Prostate gland (tissue), 2 donors: ENCODE results near the gene FAM120B. TPM values are rescaled to one million over a fixed set of nuclear protein-coding genes. Genes with fewer than 3 reads are reported as not detected.

Experiments used
- DNase-seq: peaks from one replicate; pipeline ENCODE4 v3.0.0-alpha.2; 2019; ENCODE audit warnings: low spot score
- H3K27ac ChIP-seq, 2 donors: fragments of 200-600 bp; sonication (generic); 2 replicates each; pipeline ENCODE4 v1.5.1; 2017 to 2019
- H3K27me3 ChIP-seq: fragments of 200-600 bp; sonication (generic); replicated peaks from 2 replicates; pipeline ENCODE4 v1.5.1; 2019; ENCODE audit not compliant: insufficient read depth
- H3K36me3 ChIP-seq, 2 donors: fragments of 200-600 bp; sonication (generic); 1 replicate in 1 of 2; 2 replicates in 1 of 2; pipeline versions ENCODE4 v1.5.1 to v1.8.1; 2017 to 2019
- H3K4me1 ChIP-seq: fragments of 200-600 bp; sonication (generic); replicated peaks from 2 replicates; pipeline ENCODE4 v1.5.1; 2019
- H3K4me3 ChIP-seq, 2 donors: fragments of 200-600 bp; sonication (generic); 2 replicates each; pipeline ENCODE4 v1.5.1; 2017 to 2019
- H3K9me3 ChIP-seq: fragments of 200-600 bp; sonication (generic); 2 replicates; pipeline ENCODE4 v1.5.1; 2017
- POLR2A ChIP-seq: fragments of 450-650 bp; IDR thresholded peaks from one replicate; pipeline ENCODE4 v1.6.1; 2016; ENCODE audit warnings: antibody characterized with exemption, mild to moderate bottlenecking
- POLR2AphosphoS5 ChIP-seq: sonication (generic); formaldehyde crosslinking; IDR thresholded peaks from one replicate; pipeline ENCODE4 v1.6.1; 2017; ENCODE audit warnings: antibody characterized with exemption
- WGBS: methylation state at CpG from one replicate; pipeline ENCODE4 v1.1.5; 2018; 5-methylcytosine and 5-hydroxymethylcytosine counted together
- intact Hi-C: fragments of 100-400 bp; cut with DNase I; formaldehyde crosslinking; loops from one replicate; pipeline ENCODE4 v1.14.2; 2022
- total RNA-seq, 2 donors: library from RNA; depleted of rRNA; stranded (reverse); fragments of >200 nt; gene quantifications; one replicate each; pipeline ENCODE4 v1.1.0, GENCODE V29; 2016
- TF ChIP-seq, protein P1 (sequence below), 4 experiments: fragments of 200-600 bp in 2 of 4; fragments of 450-650 bp in 2 of 4; sonication (generic) in 2 of 4; IDR thresholded peaks; 1 replicate in 3 of 4; 2 replicates in 1 of 4; pipeline ENCODE4 v1.5.1; 2016 to 2019; ENCODE audit warnings: antibody characterized with exemption in 4 of 4, mild to moderate bottlenecking in 2 of 4, moderate library complexity in 2 of 4

The FAM120B gene
- total RNA-seq, 2 donors from 2014 or later: 28.8 to 45.0 TPM

- H3K27ac ChIP-seq: no peak overlapping the region
- peaks cover 11% of the 10 kb centered on the region for H3K4me1 ChIP-seq
- intact Hi-C loops: no loop called here
- no peaks in the 10 kb centered on the region for H3K36me3 ChIP-seq
- WGBS: 86% methylated on average over 5 of the region's 5 CpGs
- H3K9me3 ChIP-seq: no peaks in the 10 kb centered on the region
- no peak overlapping the region for H3K4me3 ChIP-seq
- TF ChIP-seq POLR2A: no peak
- TF ChIP-seq, protein P1, sequence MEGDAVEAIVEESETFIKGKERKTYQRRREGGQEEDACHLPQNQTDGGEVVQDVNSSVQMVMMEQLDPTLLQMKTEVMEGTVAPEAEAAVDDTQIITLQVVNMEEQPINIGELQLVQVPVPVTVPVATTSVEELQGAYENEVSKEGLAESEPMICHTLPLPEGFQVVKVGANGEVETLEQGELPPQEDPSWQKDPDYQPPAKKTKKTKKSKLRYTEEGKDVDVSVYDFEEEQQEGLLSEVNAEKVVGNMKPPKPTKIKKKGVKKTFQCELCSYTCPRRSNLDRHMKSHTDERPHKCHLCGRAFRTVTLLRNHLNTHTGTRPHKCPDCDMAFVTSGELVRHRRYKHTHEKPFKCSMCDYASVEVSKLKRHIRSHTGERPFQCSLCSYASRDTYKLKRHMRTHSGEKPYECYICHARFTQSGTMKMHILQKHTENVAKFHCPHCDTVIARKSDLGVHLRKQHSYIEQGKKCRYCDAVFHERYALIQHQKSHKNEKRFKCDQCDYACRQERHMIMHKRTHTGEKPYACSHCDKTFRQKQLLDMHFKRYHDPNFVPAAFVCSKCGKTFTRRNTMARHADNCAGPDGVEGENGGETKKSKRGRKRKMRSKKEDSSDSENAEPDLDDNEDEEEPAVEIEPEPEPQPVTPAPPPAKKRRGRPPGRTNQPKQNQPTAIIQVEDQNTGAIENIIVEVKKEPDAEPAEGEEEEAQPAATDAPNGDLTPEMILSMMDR (IDR thresholded peaks at IDR 0.05): no peak
- no peak for TF ChIP-seq POLR2AphosphoS5
- no peak for DNase-seq
- H3K27me3 ChIP-seq: no peaks in the 10 kb centered on the region
Measured at GRCh38 chr6:170311696-170312095, 5.1 kb downstream of the FAM120B start.

GRCh38 chr6:170312876-170313275 is 6.3 kb downstream of the FAM120B start:
- H3K4me3 ChIP-seq: no peak overlapping the region
- intact Hi-C loops: no loop called here
- no peaks in the 10 kb centered on the region for H3K9me3 ChIP-seq
- H3K4me1 ChIP-seq: peaks cover 5% of the 10 kb centered on the region
- TF ChIP-seq POLR2A (no peak), POLR2AphosphoS5 (no peak)
- TF ChIP-seq, protein P1 (IDR thresholded peaks at IDR 0.05): no peak
- H3K36me3 ChIP-seq: no peaks in the 10 kb centered on the region
- H3K27ac ChIP-seq: no peak overlapping the region
- H3K27me3 ChIP-seq: no peaks in the 10 kb centered on the region
- DNase-seq: no peak
- WGBS: 85% methylated on average over 2 of the region's 2 CpGs

- DNase-seq: no peak
- Histone ChIP-seq H3K27me3 (no peaks in the 10 kb centered on the region), H3K36me3 (no peaks in the 10 kb centered on the region), H3K9me3 (no peaks in the 10 kb centered on the region), H3K4me1 (no peaks in the 10 kb centered on the region), H3K27ac (no peak overlapping the region), H3K4me3 (no peak overlapping the region)
- TF ChIP-seq, protein P1 (IDR thresholded peaks at IDR 0.05): no peak
- TF ChIP-seq POLR2A: no peak
- no peak for TF ChIP-seq POLR2AphosphoS5
- WGBS: 71% methylated on average over 6 of the region's 6 CpGs
- intact Hi-C loops: no loop called here
Measured at GRCh38 chr6:170313716-170314295, 7.2 kb downstream of the FAM120B start.

DNA sequence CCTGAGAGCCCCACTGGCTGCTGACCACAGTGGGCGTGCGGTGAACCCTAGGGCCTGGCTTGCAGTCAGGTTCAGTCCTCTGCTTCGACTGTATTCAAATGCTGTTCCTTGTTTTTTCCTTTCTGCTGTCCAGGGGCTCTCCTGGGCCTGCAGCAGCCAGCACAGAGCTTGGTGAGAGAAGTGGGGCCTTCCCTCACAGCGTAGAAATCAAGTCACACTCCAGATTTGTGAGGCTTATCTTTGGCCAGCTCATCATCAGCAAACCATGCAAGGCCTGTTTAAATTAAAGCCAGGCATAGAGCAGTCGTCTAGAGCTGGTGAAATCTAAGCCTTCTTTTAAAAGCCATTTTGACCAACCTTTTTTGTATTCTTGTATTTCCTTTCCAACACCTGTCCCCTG is 8.4 kb downstream of the FAM120B start:
- Histone ChIP-seq H3K27ac (no peak overlapping the region), H3K36me3 (no peaks in the 10 kb centered on the region), H3K9me3 (no peaks in the 10 kb centered on the region), H3K27me3 (no peaks in the 10 kb centered on the region), H3K4me3 (no peak overlapping the region), H3K4me1 (no peaks in the 10 kb centered on the region)
- DNase-seq: no peak
- intact Hi-C loops: no loop called here
- no peak for TF ChIP-seq POLR2A
- TF ChIP-seq, protein P1 (IDR thresholded peaks at IDR 0.05): no peak
- no peak for TF ChIP-seq POLR2AphosphoS5
- 86% methylated on average over 5 of the region's 5 CpGs for WGBS

DNA sequence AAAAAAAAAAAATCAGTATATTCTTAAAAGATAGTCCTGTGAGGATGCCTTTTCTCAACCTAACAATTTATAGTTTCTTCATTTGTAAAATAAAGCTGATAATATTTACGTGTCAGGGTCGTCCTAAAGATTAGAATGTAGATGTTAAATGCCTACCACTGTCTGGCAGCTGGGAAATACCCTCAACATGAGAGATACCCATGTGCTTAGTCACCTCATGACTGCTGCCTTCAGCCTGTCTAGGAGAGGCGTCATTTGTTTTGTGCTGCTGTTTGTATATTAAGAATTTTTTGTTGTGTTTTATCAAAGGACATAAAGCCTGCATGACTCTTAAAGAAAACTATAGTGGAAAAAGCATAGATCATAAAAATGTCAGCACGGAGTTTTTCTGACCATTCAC is 9.5 kb downstream of the FAM120B start:
- TF ChIP-seq POLR2A: no peak
- no peak for TF ChIP-seq POLR2AphosphoS5
- TF ChIP-seq, protein P1 (IDR thresholded peaks at IDR 0.05): no peak
- WGBS: 91% methylated on average over 4 of the region's 4 CpGs
- Histone ChIP-seq H3K4me3 (no peak overlapping the region), H3K27ac (no peak overlapping the region), H3K4me1 (no peaks in the 10 kb centered on the region), H3K36me3 (no peaks in the 10 kb centered on the region), H3K9me3 (no peaks in the 10 kb centered on the region), H3K27me3 (no peaks in the 10 kb centered on the region)
- no peak for DNase-seq
- intact Hi-C loops: no loop called here
